HG02678 (cell line): ENCODE results near the gene MACF1.
"Not testable (repeated sequence)": the region's sequence is repeated elsewhere in the genome, so short reads cannot be mapped to it uniquely, and the experiment has no call there.

ENCODE experiments used
- ATAC-seq: cut with Tn5 transposase; IDR thresholded peaks from one replicate; pipeline ENCODE4 v1.9.1; 2021; ENCODE audit warnings: mild to moderate bottlenecking, moderate library complexity; ENCODE audit not compliant: unreplicated experiment

The MACF1 gene

DNA sequence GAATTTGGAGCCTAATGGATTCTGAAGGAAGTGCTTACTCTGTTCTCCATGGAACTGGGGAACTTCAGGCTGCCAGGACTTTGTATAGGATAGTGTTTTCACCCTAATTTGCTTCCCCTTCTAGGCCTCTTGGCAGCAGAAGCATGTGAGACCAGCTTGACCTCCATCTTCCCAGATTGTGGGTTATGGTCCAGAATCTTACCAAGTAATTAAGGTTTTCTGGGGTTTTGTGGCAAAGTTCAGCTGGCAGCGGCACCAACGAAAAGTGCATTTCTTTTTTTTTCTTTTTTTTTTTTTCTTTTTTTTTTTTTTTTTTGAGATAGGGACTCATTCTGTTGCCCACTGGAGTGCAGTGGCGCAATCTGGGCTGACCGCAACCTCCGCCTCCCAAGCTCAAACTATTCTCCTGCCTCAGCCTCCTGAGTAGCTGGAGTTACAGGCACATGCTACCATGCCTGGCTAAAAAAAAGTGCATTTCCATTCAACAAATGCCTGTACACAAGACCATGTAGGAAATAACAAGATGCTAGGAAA, 283.6 kb downstream of the MACF1 start:
- no peak for ATAC-seq

DNA sequence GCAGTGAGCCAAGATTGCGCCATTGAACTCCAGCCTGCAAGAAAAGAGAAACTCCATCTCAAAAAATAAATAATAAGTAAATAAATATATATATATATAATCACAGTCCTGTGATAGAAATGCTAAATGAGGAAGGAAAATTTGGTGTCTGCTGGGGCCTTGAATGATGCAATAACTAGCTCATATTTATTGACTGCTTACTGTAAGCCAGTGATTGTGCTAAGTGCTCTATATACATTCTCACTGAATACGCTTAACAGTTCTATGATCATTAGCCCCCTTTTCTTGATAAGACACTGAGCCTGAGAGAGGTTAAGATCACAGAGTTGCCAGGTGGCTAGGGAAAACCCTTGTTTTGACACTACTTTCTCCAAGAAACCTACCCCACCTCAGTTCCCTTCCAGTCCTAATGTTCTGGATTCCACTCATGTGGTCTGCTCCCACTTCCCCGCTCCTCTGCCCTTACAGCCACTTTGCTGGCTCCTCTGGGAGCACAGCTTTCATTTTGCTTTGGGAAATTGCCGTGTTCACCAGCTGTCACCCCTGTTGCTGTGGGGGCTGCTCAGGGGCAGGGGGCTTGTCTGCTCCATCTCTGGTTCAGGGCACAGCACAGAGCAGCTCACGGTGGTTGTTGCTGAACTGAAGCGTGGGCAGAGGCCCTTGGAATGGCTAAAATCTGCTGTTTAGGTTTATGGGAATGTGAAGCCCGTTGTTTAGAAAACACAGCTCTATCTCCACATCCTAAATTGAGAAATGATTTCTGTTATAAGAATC, 284.5 kb downstream of the MACF1 start:
- no peak for ATAC-seq

DNA sequence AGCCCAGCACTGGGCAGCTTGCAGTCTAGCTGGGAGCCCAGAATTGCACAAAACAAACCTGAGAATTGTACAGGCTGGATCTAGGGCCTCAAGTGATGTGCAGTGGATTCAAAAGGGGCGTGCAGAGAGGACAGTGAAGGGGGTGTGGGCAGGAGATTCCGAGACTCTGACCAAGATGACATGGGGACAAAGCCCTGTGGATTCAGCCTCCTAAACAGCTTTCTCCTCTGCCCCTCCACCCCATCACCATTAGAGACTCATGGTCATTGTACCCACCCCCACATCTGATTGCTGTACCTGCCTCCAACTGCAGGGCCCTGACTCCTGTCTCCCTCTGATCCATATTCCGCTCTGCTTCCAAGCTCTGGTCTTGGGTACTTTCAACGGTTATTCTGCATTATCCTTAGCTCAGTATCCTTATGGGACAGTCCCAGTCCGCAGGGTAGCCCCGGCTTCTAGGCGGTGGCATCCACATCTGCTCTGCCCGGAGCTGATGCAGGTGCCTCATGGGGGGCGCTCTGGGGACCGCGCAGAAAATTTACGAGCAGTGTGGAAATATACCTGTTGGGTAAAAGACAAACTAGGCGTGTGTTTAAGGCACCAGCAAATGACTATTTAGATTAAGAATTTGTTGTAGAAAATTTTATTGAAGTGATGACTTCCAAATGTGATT, 285.2 kb downstream of the MACF1 start:
- ATAC-seq = no peak

DNA sequence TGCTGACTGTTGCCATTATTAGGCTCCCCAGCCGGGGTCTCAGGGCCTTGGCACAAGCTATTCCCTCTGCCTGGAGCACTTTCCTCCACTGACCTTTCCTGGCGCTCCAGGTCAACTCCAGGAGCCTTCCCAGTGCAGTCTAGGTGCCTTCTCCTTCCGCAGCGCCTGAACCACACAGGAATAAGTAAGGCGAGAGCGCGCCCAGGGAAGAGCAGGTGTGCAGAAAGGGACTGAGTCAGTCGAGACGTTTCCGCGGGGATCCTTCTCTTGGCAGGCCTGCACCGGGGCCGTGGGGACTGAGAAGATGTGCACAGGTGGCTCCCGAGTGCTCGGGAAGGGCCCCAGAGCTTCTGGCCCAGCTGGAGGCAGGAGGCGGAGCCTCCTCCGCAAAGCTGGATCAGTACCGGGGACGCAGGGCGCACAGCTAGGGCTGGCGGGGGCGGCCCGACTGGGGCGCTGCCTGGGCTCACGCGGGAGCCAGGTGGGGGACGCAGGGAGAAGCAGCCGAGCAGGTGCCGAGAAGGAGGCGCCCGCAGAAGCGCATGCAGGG, 286.2 kb downstream of the MACF1 start:
- ATAC-seq = no peak

DNA sequence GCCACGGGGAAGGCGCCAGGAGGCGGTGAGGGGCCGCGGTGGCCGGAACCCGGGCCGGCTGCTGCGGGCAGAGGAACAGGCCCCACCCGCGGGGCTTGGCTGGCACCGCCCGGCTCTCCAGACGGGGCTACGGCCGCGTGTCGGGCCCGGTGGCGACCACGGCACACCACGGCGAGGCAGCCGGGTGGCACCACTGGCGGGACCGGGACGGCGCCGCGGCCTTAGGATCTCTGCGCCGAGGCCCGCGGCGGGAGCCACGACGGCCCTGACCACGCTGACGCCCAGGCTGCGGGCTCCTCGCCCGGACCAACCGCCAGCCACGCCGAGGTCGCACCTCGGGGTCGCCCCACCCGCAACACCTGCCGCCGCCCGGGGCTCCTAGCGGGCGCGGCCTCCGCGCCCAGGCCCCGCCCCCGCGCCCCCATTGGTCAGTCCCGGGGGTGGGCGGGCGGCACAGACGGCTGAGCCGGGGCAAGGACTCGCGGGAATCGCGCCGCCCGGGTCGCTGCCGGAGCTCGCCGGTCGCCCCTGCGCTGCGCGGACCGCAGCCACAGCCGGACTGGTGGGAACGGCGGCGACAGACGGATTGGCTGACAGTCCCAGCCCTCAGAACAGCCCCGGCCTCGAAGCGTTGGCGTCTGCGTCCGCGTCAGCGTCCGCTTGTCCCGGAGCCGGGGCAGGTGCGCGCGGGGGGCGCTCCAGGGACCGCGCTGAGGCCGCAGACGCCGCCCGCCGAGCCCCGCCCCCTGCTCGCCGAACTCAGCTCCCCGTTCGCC, 286.8 kb downstream of the MACF1 start, which contains the start of gene BMP8A:
TSS of gene BMP8A (plus strand) at position 491 of the 776 bp plus-strand sequence. CDS start 356 bp downstream, outside the sequence.
- peak; percentile 89 for ATAC-seq

DNA sequence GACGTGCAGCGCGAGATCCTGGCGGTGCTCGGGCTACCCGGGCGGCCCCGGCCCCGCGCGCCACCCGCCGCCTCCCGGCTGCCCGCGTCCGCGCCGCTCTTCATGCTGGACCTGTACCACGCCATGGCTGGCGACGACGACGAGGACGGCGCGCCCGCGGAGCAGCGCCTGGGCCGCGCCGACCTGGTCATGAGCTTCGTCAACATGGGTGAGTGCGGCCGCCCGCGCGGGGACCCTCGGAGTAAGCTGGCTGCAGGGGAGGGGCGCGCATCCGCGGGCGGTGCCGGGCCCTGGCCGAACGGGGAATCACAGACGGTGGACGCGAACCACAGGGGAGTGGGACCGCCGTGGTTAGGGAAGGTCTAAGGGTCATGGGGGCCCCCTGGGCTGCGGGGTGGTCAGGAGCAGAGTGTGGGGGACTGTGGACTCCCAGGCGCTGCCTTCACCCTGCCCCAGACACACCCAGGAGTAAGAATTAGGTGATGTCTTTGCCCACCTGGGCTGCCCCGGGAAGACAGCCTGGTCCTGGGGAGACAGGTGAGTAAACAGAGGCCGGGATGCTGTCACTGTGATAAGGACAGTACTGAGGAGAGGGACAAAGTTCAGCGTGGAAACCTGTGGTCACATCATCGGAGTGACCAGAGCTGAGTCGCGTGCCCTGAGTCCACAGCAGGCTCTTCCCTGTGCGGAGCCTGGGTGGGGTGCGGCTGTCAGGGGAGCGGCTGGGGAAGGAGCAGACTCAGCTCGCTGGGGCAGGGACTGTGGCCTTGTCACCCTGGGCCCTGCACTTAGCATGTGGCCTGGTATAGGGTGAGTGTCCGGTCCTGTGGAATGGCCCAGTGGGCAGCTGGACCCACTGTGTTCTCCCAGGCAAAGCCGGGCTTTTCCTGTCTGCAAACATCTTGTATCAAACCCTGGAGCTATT, 287.9 kb downstream of the MACF1 start:
- not testable (repeated sequence) for ATAC-seq

DNA sequence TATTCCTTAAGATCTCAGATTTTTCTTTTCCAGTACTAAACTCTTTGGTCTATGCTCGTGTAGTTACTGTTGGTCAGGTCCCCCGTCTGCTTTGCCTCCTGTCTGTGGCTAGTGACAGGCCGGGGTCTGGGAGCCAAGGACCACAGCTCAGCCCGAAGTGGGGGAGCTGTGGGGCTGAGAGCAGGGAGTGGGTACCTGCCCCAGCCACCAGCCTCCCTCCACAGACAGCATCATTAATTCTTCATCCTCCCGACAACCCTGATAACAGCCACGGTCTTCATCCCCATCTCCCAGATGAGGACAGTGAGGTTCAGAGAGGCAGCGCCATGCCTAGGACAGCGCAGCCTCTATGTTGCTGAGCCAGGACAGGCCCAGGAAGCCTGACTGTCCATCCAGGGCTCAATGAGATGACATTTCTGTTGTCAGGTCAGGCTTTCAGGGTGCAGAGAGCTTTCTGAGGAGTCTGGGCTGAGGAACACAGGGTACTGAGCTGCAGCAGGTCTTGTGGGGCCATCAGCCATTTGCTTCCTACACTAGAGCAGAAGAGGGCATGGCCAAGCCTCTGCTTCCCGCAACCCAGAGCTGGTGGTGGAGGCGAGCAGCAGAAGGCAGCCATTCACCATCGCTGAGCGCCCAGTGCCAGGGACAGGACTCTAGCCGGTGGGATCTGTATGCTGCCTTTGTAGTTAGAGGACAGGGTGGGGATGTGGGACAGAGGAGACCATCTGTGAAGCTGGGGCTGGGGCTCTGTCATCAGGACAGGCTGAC, 288.7 kb downstream of the MACF1 start:
- ATAC-seq = not testable (repeated sequence)

DNA sequence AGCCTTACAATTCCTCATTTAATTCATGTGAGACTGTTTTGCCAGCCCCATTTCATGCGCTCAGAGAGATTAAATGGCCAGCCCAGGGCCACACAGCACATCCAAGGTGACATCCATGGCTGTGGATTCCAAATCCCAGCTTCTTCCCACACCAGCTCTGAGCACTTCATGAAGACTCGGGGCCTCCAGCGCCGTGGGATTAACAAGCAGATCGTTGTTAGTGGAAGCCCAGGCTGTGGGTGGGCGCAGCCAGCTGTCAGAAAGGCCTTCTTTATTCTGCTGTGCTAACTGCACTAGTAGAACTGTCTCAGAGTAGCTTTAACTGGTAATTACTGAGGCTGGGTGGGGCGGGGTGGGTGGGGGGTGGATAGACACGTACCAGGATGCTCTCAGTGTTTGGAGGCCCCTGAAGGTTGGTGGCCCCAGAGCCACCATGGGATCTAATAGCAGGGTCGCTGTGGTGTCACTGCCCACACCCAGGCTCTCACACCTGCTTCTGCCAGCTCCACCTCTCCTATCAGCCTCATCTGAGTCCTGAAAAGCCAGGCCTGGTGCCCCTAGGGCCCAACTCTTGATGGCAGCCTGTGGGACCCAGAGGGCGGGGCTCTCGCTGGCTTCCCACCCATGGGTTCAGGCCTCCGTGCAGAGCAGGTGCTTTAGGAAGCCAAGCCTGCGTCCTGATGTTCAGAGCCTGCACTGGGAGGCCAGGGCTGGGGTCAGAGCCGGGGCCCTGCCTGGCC, 290.3 kb downstream of the MACF1 start:
- no peak for ATAC-seq

DNA sequence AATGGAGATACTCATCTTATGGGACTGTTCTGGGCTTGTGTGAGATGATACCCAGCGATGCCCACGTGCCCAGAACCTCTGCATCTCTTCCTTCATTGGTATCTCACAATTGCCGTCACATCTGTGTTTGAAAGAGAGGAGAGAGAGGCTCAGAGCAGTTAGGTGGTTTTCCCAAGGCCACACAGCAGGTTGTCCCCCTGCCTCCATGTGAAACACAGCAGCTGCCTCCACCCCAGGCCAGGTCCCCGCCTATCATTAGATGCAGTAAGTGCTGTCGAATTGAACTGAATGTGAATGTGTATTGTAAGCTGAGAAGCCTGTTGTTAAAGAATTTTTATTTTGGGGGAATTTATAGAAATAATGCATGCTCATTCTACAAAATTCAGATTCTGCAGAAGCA, 292.0 kb downstream of the MACF1 start:
- not testable (repeated sequence) for ATAC-seq

DNA sequence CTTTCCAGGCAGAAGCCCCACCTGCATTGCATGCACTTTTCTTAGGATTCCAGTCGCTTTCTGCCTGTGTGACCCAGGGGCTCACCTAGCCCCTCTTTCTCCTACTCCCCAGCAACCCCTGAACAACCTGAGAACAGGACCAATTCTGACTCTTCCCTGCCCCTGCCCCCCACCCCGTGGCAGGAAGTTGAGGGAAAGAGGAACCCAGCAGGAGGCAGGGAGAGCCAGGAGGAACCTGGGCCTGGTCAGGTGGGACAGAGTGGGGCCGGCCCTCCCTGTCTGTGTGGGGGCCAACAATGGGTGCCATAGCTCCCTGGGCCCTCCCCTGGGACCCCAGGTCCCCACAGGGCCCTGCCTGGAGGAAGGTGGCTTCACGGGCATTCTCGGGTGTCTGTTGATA, 293.1 kb downstream of the MACF1 start:
- ATAC-seq = no peak

DNA sequence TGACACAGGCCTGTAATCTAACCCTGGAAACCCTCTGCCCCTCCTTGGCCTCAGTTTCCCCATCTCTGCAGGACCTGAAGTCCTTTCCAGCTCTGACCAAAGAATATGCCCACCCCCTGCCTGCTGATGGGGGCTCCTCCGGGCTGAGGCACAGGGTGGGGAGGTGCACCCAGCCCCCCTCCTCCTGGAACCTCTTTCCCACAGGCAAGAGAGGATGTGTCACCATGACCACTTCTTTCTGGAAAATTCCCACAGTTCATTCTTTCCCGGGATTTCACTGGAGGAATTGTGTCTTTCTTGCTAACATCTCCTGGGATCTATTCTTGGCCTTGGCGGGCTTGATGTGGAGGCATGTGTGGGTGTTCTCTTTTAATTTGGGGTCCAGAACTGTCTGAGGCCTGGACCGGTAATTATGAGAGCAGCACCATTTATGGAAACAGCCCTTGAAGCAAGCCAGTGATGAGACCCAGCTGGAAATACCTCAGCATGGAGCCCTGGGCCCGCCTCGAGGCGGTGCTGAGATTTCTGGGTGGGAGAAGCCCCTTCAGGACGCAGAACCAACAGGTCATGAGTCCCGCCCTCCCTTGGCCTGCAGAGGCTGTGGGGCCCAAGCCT, 293.7 kb downstream of the MACF1 start:
- ATAC-seq = not testable (repeated sequence)

DNA sequence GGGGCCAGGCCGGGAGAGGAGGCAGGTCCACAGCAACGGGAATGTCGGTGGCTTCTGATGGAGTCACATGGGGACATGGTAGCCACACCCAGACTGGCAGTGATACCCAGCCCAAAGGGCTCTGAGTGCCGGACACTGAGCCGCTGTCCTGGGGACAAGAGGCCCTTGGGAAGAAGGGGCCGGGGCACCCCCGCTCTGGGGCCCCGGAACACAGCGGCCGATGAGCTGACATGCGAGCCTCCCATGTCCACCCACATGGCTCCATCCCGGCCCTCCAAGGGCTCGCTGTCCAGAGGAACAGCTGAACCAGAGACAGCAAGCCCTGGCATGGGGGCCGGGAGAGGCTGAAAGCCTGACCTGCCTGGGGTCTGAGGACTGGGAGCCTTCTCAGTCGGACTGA, 294.3 kb downstream of the MACF1 start:
- ATAC-seq = not testable (repeated sequence)

DNA sequence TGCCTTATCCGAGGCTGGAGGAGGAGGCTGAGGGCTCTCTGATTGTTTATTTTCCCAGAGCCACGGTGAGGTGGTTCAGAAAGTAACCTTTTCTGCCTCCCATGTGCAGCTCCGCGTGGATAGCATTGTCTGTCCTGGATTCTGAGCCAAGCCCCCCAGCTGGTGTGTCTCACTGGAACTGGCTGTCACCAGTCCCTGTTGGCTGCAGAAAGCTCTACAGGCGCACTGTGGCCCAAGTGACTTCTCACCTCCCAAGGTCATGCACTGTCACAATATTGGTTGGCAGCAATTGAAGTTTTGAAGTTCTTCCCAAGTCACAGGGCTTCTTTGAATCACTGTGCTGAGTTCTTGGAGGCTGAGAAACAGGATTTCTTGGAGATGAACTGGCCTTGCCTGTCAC, 295.2 kb downstream of the MACF1 start:
- ATAC-seq = no peak

DNA sequence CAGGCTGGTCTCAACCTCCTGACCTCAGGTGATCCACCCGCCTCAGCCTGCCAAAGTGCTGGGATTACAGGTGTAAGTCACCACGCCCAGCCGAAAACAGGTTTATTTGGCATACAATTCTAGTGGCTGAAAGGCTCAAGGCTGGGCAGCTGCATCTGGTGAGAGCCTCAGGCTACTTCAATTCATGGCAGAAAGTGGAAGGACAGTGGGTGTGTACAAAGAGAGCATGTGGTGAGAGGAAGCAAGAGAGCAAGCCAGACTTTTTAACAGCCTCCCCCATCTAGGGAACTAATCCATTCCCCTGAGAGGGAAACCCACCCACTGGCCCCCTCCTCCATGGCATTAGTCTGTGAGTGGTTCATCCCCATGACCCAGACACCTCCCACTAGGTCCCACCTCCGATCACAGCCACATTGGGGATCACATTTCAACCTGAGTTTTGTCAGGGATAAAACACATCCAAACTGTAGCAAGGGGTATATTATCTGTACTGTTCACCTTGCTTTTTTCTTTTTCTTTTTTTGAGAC, 296.4 kb downstream of the MACF1 start:
- ATAC-seq = no peak

DNA sequence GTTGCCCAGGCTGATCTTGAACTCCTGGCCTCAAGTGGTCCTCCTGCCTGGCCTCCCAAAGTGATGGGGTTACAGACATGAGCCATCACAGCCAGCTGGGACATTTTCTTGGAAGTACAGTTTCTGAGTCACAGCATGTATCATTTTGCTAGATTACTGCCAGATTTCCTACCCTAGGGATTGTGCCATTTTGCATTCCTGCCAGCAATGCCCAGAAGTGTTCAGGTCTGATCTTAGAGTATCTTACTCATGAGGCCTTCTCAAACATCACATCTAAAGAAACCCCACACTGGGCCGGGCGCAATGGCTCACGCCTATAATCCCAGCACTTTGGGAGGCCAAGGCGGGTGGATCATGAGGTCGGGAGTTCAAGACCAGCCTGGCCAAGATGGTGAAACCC, 297.2 kb downstream of the MACF1 start:
- ATAC-seq = no peak

DNA sequence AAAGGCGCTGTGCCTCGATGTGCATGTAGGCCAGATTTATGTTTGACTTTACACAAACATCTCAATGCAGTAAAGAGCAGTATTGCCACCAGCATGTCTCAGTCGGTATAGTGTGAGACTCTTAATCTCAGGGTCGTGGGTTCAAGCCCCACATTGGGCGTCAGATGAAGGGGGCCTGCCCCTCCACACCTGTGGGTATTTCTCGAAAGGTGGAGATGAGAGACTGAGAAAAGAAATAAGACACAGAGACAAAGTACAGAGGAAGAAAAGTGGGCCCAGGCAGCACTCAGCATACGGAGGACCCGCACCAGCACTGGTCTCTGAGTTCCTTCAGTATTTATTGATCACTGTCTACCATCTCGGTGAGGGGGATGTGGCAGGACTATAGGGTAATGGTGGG, 299.9 kb downstream of the MACF1 start:
- ATAC-seq = not testable (repeated sequence)

DNA sequence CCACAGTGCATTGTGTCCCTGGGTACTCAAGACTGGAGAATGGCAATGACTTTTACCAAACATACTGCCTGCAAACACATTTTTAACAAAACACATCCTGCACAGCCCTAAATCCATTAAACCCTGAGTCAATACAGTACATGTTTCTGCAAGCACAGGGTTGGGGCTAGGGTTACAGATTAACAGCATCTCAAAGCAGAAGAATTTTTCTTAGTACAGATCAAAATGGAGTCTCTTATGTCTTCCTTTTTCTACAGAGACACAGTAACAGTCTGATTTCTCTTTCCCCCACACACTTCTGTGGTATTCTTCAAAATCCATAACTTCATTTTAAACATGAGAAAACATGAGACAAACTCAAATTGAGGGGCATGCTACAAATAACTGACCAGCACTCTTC, 300.8 kb downstream of the MACF1 start:
- ATAC-seq = no peak
